Natural killer cell (primary cell): ENCODE measurements around the gene KCNK4. TPM values are rescaled to one million over a fixed set of nuclear protein-coding genes. Genes with fewer than 3 reads are reported as not detected.
"Not testable (repeated sequence)": the region's sequence is repeated elsewhere in the genome, so short reads cannot be mapped to it uniquely, and the experiment has no call there.

Experiments used
- ATAC-seq, 3 donors: fragments of 150-1000 bp in 2 of 3; fragments of 200-7000 bp in 1 of 3; cut with Tn5 transposase; 1 replicate in 1 of 3; 2 replicates in 2 of 3; pipeline ENCODE4 v1.10.0; 2021; ENCODE audit warnings: mild to moderate bottlenecking in 2 of 3, moderate library complexity in 2 of 3
- DNase-seq, 2 donors: peaks; one replicate each; pipeline versions ENCODE4 v3.0.0 to v3.0.0-alpha.2; 2013 to 2021; ENCODE audit warnings: mixed read lengths in 1 of 2
- H3K27ac ChIP-seq: one replicate; pipeline ENCODE4 v1.5.1; 2013; ENCODE audit warnings: mild to moderate bottlenecking, low read length
- H3K27me3 ChIP-seq: one replicate; pipeline ENCODE4 v1.6.1; 2013; ENCODE audit warnings: low read length; ENCODE audit not compliant: control insufficient read depth, insufficient read depth
- H3K36me3 ChIP-seq: one replicate; pipeline ENCODE4 v1.6.1; 2013; ENCODE audit warnings: low read length; ENCODE audit not compliant: control insufficient read depth, insufficient read depth
- H3K4me1 ChIP-seq: one replicate; pipeline ENCODE4 v1.6.1; 2013; ENCODE audit warnings: low read length; ENCODE audit not compliant: control insufficient read depth, insufficient read depth
- H3K4me3 ChIP-seq: one replicate; pipeline ENCODE4 v1.5.1; 2013; ENCODE audit warnings: low read length
- H3K9me3 ChIP-seq: one replicate; pipeline ENCODE4 v1.6.1; 2013; ENCODE audit warnings: low read length; ENCODE audit not compliant: control insufficient read depth, insufficient read depth
- H3K27ac Mint-ChIP-seq, 2 donors: one replicate each; pipeline ENCODE4 v1.8.0; 2022; ENCODE audit warnings: mild to moderate bottlenecking in 2 of 2, mixed read lengths in 2 of 2, moderate library complexity in 1 of 2
- H3K27me3 Mint-ChIP-seq, 2 donors: one replicate each; pipeline ENCODE4 v1.8.0; 2022; ENCODE audit warnings: low read depth in 2 of 2, mixed read lengths in 2 of 2
- H3K36me3 Mint-ChIP-seq: one replicate; pipeline ENCODE4 v1.8.0; 2022; ENCODE audit warnings: mixed read lengths
- H3K4me1 Mint-ChIP-seq, 2 donors: one replicate each; pipeline ENCODE4 v1.8.0; 2022; ENCODE audit warnings: mixed read lengths in 2 of 2
- H3K4me3 Mint-ChIP-seq: one replicate; pipeline ENCODE4 v1.8.0; 2022; ENCODE audit warnings: mild to moderate bottlenecking, moderate library complexity, mixed read lengths
- H3K9me3 Mint-ChIP-seq, 2 donors: one replicate each; pipeline ENCODE4 v1.8.0; 2022; ENCODE audit warnings: mixed read lengths in 2 of 2
- WGBS: methylation state at CpG from one replicate; pipeline ENCODE4 v1.1.7; 2013; ENCODE audit warnings: missing lambda C conversion rate; ENCODE audit not compliant: insufficient coverage; 5-methylcytosine and 5-hydroxymethylcytosine counted together
- intact Hi-C: fragments of 100-400 bp; cut with micrococcal nuclease; formaldehyde crosslinking; loops from one replicate; pipeline ENCODE4 v1.14.2; 2022
- total RNA-seq, 4 donors: library from RNA; stranded (reverse); fragments of 120-200 nt in 1 of 4; gene quantifications; one replicate each; pipeline versions ENCODE4 v1.2.3 to v1.2.4, GENCODE V29; 2013 to 2022
- TF ChIP-seq, protein P1 (sequence below): fragments of 200-600 bp; IDR thresholded peaks from one replicate; pipeline ENCODE4 v1.8.0; 2022; ENCODE audit warnings: antibody characterized with exemption

Gene KCNK4
- total RNA-seq, 3 donors from 2014 or later (not counting 1 experiment from before 2014, with no cell fraction given): 0.30 to 0.86 TPM; not detected in 1

GRCh38 chr11:64305691-64306562 lies 14.8 kb downstream of the KCNK4 start:
- H3K9me3 ChIP-seq: no peaks in the 10 kb centered on the region
- peak overlapping the region; percentile 69 for H3K27ac ChIP-seq
- ATAC-seq (peak; percentile 4 to 11 (median 5)), DNase-seq (peak in 1 of 2 donors; percentile 79)
- TF ChIP-seq, protein P1, sequence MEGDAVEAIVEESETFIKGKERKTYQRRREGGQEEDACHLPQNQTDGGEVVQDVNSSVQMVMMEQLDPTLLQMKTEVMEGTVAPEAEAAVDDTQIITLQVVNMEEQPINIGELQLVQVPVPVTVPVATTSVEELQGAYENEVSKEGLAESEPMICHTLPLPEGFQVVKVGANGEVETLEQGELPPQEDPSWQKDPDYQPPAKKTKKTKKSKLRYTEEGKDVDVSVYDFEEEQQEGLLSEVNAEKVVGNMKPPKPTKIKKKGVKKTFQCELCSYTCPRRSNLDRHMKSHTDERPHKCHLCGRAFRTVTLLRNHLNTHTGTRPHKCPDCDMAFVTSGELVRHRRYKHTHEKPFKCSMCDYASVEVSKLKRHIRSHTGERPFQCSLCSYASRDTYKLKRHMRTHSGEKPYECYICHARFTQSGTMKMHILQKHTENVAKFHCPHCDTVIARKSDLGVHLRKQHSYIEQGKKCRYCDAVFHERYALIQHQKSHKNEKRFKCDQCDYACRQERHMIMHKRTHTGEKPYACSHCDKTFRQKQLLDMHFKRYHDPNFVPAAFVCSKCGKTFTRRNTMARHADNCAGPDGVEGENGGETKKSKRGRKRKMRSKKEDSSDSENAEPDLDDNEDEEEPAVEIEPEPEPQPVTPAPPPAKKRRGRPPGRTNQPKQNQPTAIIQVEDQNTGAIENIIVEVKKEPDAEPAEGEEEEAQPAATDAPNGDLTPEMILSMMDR: no peak
- peaks cover 40% of the 10 kb centered on the region for H3K4me1 ChIP-seq
- peaks cover 5% of the 10 kb centered on the region for H3K27me3 ChIP-seq
- peak overlapping the region; percentile 70 for H3K4me3 ChIP-seq
- Mint-ChIP-seq H3K27me3 (peaks cover under 1 to 5% of the 10 kb centered on the region in 2 donors), H3K9me3 (no peaks in the 10 kb centered on the region), H3K27ac (peak overlapping the region; percentile 91 to 97), H3K4me3 (peak overlapping the region; percentile 96), H3K4me1 (peaks cover 16 to 25% of the 10 kb centered on the region in 2 donors), H3K36me3 (no peaks in the 10 kb centered on the region)
- peaks cover 2% of the 10 kb centered on the region for H3K36me3 ChIP-seq
- intact Hi-C loops: loop anchor here (1.0 to 5.0 kb wide), 5 partner anchors 11 to 65 kb away; partner anchors contain the start of genes CCDC88B, FKBP2, RPS6KA4 and TRMT112
- WGBS: under 1% methylated on average over 71 of the region's 71 CpGs

DNA sequence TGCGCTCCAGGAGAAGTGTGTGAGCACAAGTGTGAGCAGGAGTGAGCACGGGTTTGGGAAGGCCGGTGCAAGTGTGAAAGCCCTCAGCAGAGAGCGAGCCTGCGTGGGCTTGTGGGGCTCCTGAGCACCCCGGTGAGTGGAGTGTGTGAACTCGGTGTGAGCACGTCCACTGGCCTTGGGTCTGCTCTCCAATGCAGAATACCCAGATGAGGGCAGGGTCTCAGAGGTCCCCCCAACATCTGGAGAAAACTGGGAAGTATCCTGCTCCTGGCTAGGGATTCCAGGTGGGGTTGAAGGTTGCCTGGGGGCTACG lies 15.4 kb downstream of the KCNK4 start:
- Histone ChIP-seq H3K27me3 (peaks cover 3% of the 10 kb centered on the region), H3K9me3 (no peaks in the 10 kb centered on the region), H3K4me1 (peaks cover 34% of the 10 kb centered on the region), H3K36me3 (peaks cover 5% of the 10 kb centered on the region), H3K4me3 (peak overlapping the region; percentile 70), H3K27ac (peak overlapping the region; percentile 69)
- 20% methylated on average over 9 of the region's 9 CpGs for WGBS
- Mint-ChIP-seq H3K4me1 (peaks cover 15 to 23% of the 10 kb centered on the region in 2 donors), H3K36me3 (no peaks in the 10 kb centered on the region), H3K27me3 (peaks cover 0 to 3% of the 10 kb centered on the region in 2 donors), H3K9me3 (no peaks in the 10 kb centered on the region), H3K4me3 (peak overlapping the region; percentile 96), H3K27ac (peak overlapping the region; percentile 91 to 97)
- DNase-seq (no peak), ATAC-seq (no peak)
- intact Hi-C loops: loop anchor here (5.0 kb wide), 1 partner anchor 36 kb away; the partner anchor contains the start of gene CCDC88B
- TF ChIP-seq, protein P1: no peak

DNA sequence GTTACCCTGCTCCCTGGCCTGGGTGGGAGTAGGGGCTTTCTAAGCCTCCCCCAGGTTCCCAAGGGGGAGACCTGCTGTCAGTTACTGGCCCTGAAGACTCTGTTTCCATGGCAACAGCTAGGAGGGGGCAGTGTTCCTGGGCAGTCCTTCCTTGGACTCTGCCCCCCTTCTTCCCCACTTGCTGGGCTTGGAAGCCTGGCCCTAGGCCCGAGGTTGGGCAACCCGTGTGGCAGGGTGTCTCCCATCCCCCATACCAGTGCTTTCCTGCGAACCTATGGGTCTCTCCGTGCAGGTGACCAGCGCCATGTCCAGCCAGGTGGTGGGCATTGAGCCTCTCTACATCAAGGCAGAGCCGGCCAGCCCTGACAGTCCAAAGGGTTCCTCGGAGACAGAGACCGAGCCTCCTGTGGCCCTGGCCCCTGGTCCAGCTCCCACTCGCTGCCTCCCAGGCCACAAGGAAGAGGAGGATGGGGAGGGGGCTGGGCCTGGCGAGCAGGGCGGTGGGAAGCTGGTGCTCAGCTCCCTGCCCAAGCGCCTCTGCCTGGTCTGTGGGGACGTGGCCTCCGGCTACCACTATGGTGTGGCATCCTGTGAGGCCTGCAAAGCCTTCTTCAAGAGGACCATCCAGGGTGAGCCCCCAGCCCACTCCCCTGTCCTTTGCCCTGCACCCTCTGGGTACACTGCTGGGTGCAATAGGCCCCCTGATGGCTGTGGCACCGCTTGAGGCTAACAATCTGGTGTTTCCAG lies 15.9 kb downstream of the KCNK4 start:
- Mint-ChIP-seq H3K27ac (peak overlapping the region; percentile 91 to 97), H3K4me3 (peak overlapping the region; percentile 96), H3K36me3 (no peaks in the 10 kb centered on the region), H3K4me1 (peaks cover 15 to 23% of the 10 kb centered on the region in 2 donors), H3K27me3 (no peaks in the 10 kb centered on the region), H3K9me3 (no peaks in the 10 kb centered on the region)
- intact Hi-C loops: loop anchor here (5.0 kb wide), 1 partner anchor 35 kb away; the partner anchor contains the start of gene CCDC88B
- H3K27ac ChIP-seq: peak overlapping the region; percentile 69
- H3K4me1 ChIP-seq: peaks cover 32% of the 10 kb centered on the region
- ATAC-seq (no peak), DNase-seq (no peak)
- TF ChIP-seq, protein P1: no peak
- peaks cover 5% of the 10 kb centered on the region for H3K36me3 ChIP-seq
- H3K27me3 ChIP-seq: no peaks in the 10 kb centered on the region
- 86% methylated on average over 15 of the region's 15 CpGs for WGBS
- no peak overlapping the region for H3K4me3 ChIP-seq
- H3K9me3 ChIP-seq: no peaks in the 10 kb centered on the region

- not testable (repeated sequence) for ATAC-seq, H3K36me3 Mint-ChIP-seq, H3K27me3 Mint-ChIP-seq, H3K27ac ChIP-seq, H3K9me3 Mint-ChIP-seq, DNase-seq, H3K4me3 ChIP-seq, H3K27me3 ChIP-seq, H3K36me3 ChIP-seq, H3K9me3 ChIP-seq
- Mint-ChIP-seq H3K4me3 (peak overlapping the region; percentile 38), H3K4me1 (peaks cover 20 to 29% of the 10 kb centered on the region in 2 donors), H3K27ac (peak overlapping the region; percentile 44 to 97)
- 91% methylated on average over 5 of the region's 5 CpGs for WGBS
- peaks cover 32% of the 10 kb centered on the region for H3K4me1 ChIP-seq
- intact Hi-C loops: loop anchor here (5.0 kb wide), 1 partner anchor 35 kb away; the partner anchor contains the start of gene CCDC88B
Observed at GRCh38 chr11:64307795-64308194, 16.7 kb downstream of the KCNK4 start.
